Measurements from ENCODE around the gene ARHGEF26.

DNA sequence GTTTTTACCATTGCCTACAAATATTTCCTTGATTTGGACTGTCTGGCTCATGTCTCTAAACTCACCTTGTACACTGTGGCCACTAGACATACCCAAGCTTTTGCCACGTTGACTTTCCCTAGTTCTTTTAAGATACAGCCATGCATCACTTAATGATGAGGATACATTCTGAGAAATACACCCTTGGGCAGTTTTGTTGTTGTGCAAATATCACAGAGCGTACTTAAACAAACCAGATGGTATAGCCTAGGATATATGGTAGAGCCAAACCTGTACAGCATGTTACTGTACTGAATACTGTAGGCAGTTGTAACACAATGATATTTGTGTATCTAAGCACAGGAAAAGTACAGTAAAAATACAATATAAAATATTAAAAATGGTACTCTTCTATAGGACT, 5.5 kb downstream of the ARHGEF26 start:
- TF ChIP-seq, protein P1, sequence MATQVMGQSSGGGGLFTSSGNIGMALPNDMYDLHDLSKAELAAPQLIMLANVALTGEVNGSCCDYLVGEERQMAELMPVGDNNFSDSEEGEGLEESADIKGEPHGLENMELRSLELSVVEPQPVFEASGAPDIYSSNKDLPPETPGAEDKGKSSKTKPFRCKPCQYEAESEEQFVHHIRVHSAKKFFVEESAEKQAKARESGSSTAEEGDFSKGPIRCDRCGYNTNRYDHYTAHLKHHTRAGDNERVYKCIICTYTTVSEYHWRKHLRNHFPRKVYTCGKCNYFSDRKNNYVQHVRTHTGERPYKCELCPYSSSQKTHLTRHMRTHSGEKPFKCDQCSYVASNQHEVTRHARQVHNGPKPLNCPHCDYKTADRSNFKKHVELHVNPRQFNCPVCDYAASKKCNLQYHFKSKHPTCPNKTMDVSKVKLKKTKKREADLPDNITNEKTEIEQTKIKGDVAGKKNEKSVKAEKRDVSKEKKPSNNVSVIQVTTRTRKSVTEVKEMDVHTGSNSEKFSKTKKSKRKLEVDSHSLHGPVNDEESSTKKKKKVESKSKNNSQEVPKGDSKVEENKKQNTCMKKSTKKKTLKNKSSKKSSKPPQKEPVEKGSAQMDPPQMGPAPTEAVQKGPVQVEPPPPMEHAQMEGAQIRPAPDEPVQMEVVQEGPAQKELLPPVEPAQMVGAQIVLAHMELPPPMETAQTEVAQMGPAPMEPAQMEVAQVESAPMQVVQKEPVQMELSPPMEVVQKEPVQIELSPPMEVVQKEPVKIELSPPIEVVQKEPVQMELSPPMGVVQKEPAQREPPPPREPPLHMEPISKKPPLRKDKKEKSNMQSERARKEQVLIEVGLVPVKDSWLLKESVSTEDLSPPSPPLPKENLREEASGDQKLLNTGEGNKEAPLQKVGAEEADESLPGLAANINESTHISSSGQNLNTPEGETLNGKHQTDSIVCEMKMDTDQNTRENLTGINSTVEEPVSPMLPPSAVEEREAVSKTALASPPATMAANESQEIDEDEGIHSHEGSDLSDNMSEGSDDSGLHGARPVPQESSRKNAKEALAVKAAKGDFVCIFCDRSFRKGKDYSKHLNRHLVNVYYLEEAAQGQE (IDR thresholded peaks at IDR 0.05; ENCODE audit: insufficient replicate concordance, low read depth), result no peak
- TF ChIP-seq, protein P2, sequence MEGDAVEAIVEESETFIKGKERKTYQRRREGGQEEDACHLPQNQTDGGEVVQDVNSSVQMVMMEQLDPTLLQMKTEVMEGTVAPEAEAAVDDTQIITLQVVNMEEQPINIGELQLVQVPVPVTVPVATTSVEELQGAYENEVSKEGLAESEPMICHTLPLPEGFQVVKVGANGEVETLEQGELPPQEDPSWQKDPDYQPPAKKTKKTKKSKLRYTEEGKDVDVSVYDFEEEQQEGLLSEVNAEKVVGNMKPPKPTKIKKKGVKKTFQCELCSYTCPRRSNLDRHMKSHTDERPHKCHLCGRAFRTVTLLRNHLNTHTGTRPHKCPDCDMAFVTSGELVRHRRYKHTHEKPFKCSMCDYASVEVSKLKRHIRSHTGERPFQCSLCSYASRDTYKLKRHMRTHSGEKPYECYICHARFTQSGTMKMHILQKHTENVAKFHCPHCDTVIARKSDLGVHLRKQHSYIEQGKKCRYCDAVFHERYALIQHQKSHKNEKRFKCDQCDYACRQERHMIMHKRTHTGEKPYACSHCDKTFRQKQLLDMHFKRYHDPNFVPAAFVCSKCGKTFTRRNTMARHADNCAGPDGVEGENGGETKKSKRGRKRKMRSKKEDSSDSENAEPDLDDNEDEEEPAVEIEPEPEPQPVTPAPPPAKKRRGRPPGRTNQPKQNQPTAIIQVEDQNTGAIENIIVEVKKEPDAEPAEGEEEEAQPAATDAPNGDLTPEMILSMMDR (IDR thresholded peaks at IDR 0.05; ENCODE audit: insufficient read depth, low read length), result no peak
- TF ChIP-seq POLR2AphosphoS5 (IDR thresholded peaks at IDR 0.05; ENCODE audit: low read depth), result no peak

All from HL-60 (cell line).